ENCODE results near the gene ZNF516.
A peak's percentile ranks its signal among the peaks of the same experiment; 100 is the strongest.
"Not testable (repeated sequence)": the region's sequence is repeated elsewhere in the genome, so short reads cannot be mapped to it uniquely, and the experiment has no call there.

The ZNF516 gene

DNA sequence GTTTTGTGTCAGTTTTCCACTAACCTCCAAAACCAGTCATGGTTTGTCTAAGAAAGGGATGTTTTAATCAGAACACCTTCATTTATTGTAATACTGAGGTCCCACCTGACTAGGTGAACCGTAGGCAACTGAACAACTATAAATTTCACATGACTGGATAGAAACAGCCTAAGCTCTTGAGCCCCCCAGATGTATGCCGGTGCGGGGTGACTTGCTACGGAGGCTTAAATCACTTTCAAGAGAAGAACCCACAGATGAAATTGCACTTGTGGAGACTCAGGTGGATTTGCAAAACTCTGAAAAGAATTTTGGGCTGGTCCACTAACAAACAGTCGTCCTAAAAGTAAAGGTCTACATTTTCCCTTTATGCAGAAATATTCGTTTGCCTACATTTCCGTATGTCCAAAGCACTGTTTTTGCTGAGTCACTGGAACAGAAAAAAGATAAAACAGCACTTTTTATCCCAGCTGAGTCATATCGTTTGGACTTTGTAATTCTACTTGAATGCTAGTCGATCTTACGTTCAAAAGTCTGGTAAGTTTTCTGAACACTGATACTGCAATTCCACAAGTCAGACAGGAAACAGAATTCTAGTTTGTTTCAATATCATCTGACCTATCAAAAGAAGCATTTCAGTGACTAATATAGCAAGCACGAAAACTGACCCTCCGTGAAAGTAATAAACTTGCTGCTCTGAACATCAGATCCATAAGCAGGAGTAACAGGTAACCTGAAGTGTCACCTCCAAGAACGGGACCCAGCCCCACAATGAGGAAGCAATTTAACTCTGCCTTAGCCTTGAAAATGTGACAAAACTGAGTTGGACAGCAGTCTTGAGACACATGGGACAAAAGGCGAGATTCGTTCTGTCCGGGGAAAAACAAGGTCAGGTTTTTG lies 18.1 kb downstream of the ZNF516 start:
- TF ChIP-seq, protein P1, sequence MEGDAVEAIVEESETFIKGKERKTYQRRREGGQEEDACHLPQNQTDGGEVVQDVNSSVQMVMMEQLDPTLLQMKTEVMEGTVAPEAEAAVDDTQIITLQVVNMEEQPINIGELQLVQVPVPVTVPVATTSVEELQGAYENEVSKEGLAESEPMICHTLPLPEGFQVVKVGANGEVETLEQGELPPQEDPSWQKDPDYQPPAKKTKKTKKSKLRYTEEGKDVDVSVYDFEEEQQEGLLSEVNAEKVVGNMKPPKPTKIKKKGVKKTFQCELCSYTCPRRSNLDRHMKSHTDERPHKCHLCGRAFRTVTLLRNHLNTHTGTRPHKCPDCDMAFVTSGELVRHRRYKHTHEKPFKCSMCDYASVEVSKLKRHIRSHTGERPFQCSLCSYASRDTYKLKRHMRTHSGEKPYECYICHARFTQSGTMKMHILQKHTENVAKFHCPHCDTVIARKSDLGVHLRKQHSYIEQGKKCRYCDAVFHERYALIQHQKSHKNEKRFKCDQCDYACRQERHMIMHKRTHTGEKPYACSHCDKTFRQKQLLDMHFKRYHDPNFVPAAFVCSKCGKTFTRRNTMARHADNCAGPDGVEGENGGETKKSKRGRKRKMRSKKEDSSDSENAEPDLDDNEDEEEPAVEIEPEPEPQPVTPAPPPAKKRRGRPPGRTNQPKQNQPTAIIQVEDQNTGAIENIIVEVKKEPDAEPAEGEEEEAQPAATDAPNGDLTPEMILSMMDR (IDR thresholded peaks at IDR 0.05; ENCODE audit: low read depth, low read length, missing control alignments), result no peak
- Histone ChIP-seq H3K36me3 (replicated peaks) (no peaks in the 10 kb centered on the region), H3K27me3 (replicated peaks) (no peaks in the 10 kb centered on the region), H3K4me3 (ENCODE audit: low read depth, low read length) (peak overlapping the region; percentile 33), H3K27ac (peak overlapping the region; percentile 78)
- peak; percentile 82 for DNase-seq
- in situ Hi-C loops (cut with HindIII; ENCODE audit: low pct_ligation_motif_present, low sequenced_read_pairs), result no loop called here

DNA sequence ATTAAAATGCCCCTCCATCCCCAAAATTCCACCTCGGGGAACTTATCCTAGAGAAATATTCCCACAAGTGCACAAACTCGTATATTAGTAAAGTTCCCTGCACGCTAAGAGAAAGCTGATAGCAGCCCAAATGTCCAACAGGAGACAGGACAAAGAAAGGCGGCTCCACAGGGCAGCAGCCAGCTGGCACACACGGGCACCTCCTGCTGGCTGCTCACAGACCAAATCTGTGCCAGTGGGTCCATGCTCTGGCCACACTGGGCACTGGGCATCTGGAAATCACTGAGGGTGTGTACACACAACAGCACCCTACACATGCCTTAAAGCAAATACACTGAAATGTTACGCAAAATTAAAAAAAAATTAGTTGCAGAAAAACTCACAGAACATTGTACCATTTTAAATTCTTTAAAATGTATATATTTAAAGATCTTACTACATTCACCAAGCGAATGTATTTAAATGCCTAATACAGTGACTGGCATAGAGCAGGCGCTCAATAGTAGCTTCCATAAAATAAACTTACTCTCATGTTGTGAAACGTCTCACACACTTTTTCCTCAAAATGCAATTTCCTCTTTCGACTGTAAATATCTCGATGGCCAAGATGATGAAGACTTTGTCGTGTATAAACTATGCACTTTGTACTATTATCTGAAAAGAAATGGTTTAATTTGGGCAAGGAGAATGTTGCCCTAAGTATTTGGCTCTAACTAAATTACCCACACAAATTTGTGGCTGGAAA lies 19.4 kb downstream of the ZNF516 start:
- Histone ChIP-seq H3K4me3 (ENCODE audit: low read depth, low read length) (no peak overlapping the region), H3K27ac (peak overlapping the region; percentile 78), H3K36me3 (replicated peaks) (no peaks in the 10 kb centered on the region), H3K27me3 (replicated peaks) (no peaks in the 10 kb centered on the region)
- DNase-seq, result no peak
- in situ Hi-C loops (cut with HindIII; ENCODE audit: low pct_ligation_motif_present, low sequenced_read_pairs), result no loop called here
- TF ChIP-seq, protein P1 (IDR thresholded peaks at IDR 0.05; ENCODE audit: low read depth, low read length, missing control alignments), result peak; percentile 4

DNA sequence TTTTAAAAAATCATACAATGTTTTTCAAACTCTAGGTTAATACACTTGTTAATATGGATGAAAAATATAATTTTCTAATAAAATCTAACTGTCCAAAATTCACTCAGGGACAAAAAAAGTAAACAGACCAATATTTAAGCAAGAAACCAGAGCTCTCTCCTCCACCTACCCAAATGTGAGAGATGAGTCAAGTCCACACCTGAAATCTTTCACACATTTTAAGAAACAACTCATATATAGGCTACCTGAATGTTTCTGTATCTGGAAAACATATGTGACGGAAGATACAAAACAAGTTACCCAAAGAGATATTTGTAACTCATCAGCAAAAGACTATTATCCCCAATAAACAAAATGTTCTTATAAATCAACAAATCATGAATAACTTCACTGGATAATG lies 20.2 kb downstream of the ZNF516 start:
- Histone ChIP-seq H3K27me3 (replicated peaks) (no peaks in the 10 kb centered on the region), H3K4me3 (ENCODE audit: low read depth, low read length) (no peak overlapping the region), H3K36me3 (replicated peaks) (no peaks in the 10 kb centered on the region), H3K27ac (no peak overlapping the region)
- TF ChIP-seq, protein P1 (IDR thresholded peaks at IDR 0.05; ENCODE audit: low read depth, low read length, missing control alignments), result no peak
- in situ Hi-C loops (cut with HindIII; ENCODE audit: low pct_ligation_motif_present, low sequenced_read_pairs), result no loop called here
- DNase-seq, result no peak

DNA sequence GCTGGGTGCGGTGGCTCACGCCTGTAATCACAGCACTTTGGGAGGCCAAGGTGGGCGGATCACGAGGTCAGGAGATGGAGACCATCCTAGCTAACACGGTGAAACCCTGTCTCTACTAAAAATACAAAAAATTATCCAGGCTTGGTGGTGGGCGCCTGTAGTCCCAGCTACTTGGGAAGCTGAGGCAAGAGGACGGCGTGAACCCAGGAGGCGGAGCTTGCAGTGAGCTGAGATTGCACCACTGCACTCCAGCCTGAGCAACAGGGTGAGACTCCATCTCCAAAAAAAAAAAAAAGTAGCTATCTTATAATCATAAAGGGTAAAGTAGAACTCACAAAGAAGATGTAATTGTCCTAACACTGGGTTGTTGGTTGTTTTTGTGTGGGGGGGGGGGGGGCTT lies 21.5 kb downstream of the ZNF516 start:
- DNase-seq; in situ Hi-C loops (cut with HindIII; ENCODE audit: low pct_ligation_motif_present, low sequenced_read_pairs): not testable (repeated sequence)

DNA sequence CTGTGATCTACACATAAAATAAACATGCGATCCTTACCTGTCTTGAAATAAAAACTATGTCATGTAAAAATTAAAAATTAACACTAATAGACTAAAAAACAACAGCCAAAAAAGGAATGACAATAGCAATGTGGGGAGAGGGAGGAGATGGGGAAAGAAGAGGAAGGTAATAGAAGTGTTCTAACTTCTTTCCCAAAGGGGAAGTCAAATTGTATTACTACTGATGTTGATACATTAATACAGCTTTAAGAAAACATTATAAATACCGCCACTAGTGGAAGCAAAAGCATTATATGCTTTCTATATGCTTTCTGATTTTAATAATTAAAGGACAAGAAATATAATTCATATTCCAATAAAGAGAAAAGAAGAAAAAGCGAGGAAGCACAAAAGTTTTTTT lies 22.2 kb downstream of the ZNF516 start:
- Histone ChIP-seq H3K36me3 (replicated peaks) (no peaks in the 10 kb centered on the region), H3K27me3 (replicated peaks) (no peaks in the 10 kb centered on the region), H3K4me3 (ENCODE audit: low read depth, low read length) (no peak overlapping the region), H3K27ac (no peak overlapping the region)
- TF ChIP-seq, protein P1 (IDR thresholded peaks at IDR 0.05; ENCODE audit: low read depth, low read length, missing control alignments), result no peak
- no peak for DNase-seq
- in situ Hi-C loops (cut with HindIII; ENCODE audit: low pct_ligation_motif_present, low sequenced_read_pairs), result no loop called here

More for the DNA sequence above, 21.5 kb downstream of the ZNF516 start:
- not testable (repeated sequence) for H3K4me3 ChIP-seq (ENCODE audit: low read depth, low read length); H3K27me3 ChIP-seq (replicated peaks); H3K27ac ChIP-seq; H3K36me3 ChIP-seq (replicated peaks)

DNA sequence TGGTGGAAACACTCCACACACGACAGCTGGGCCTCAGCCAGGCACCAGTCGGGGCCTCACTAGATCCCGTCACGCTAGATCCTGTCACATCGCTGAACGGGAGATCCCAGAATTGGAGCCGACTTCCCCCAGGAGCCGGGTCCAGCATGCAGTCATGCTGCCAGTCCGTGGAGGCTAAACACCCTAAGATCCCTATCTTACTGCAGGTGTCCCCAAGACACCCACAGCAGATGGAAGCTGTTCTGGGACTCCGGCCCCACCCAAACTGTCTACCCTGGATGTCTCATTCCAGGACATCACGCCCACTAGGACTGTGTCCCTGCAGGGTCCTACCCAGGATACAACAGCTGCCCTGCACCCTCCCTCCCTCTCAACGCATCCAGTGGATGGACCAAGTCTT lies 23.4 kb downstream of the ZNF516 start:
- TF ChIP-seq, protein P1 (IDR thresholded peaks at IDR 0.05; ENCODE audit: low read depth, low read length, missing control alignments), result no peak
- H3K27ac ChIP-seq, result no peak overlapping the region
- DNase-seq, result no peak
- no peaks in the 10 kb centered on the region for H3K27me3 ChIP-seq (replicated peaks)
- H3K4me3 ChIP-seq (ENCODE audit: low read depth, low read length), result no peak overlapping the region
- in situ Hi-C loops (cut with HindIII; ENCODE audit: low pct_ligation_motif_present, low sequenced_read_pairs), result no loop called here
- no peaks in the 10 kb centered on the region for H3K36me3 ChIP-seq (replicated peaks)
